Dedifferentiated amniotic fluid mesenchymal stem cell (primary cell): ENCODE measurements around the gene ATP8A2.
"Not testable (repeated sequence)": the region's sequence is repeated elsewhere in the genome, so short reads cannot be mapped to it uniquely, and the experiment has no call there.

Experiments
- DNase-seq: peaks from one replicate; pipeline ENCODE4 v3.0.0-alpha.2; 2016; ENCODE audit errors: extremely low spot score

Gene ATP8A2

GRCh38 chr13:25463496-25463895, 91.7 kb downstream of the ATP8A2 start:
- peak; percentile 50 for DNase-seq

GRCh38 chr13:25466880-25467279, 95.1 kb downstream of the ATP8A2 start:
- no peak for DNase-seq

- DNase-seq: no peak
Observed at GRCh38 chr13:25468325-25469168, 96.8 kb downstream of the ATP8A2 start.

- DNase-seq: no peak
Observed at GRCh38 chr13:25469169-25469525, 97.4 kb downstream of the ATP8A2 start.

- no peak for DNase-seq
Observed at GRCh38 chr13:25473864-25474263, 102.1 kb downstream of the ATP8A2 start.

- DNase-seq: peak; percentile 27
Observed at GRCh38 chr13:25478186-25478585, 106.4 kb downstream of the ATP8A2 start.

GRCh38 chr13:25489238-25489637, 117.5 kb downstream of the ATP8A2 start:
- DNase-seq: no peak

GRCh38 chr13:25490236-25490635, 118.5 kb downstream of the ATP8A2 start:
- DNase-seq: no peak

- DNase-seq: no peak
Observed at GRCh38 chr13:25493931-25494640, 122.3 kb downstream of the ATP8A2 start.

- no peak for DNase-seq
Observed at GRCh38 chr13:25494698-25495411, 123.1 kb downstream of the ATP8A2 start.

- DNase-seq: no peak
Observed at GRCh38 chr13:25501231-25501630, 129.5 kb downstream of the ATP8A2 start.

- DNase-seq: no peak
Observed at GRCh38 chr13:25502031-25502430, 130.3 kb downstream of the ATP8A2 start.

GRCh38 chr13:25502551-25502950, 130.8 kb downstream of the ATP8A2 start:
- DNase-seq: no peak

GRCh38 chr13:25503856-25504255, 132.1 kb downstream of the ATP8A2 start:
- DNase-seq: no peak

GRCh38 chr13:25507841-25508240, 136.1 kb downstream of the ATP8A2 start:
- no peak for DNase-seq

GRCh38 chr13:25513060-25513459, 141.3 kb downstream of the ATP8A2 start:
- not testable (repeated sequence) for DNase-seq

GRCh38 chr13:25518441-25518840, 146.7 kb downstream of the ATP8A2 start:
- DNase-seq: no peak

GRCh38 chr13:25525884-25526283, 154.1 kb downstream of the ATP8A2 start:
- DNase-seq: no peak

GRCh38 chr13:25528266-25528665, 156.5 kb downstream of the ATP8A2 start:
- no peak for DNase-seq

- DNase-seq: no peak
Observed at GRCh38 chr13:25529425-25529824, 157.7 kb downstream of the ATP8A2 start.

GRCh38 chr13:25538276-25538675, 166.5 kb downstream of the ATP8A2 start:
- DNase-seq: no peak

GRCh38 chr13:25541434-25542123, 169.8 kb downstream of the ATP8A2 start:
- DNase-seq: no peak
